GM23248 (cell line): Measurements from ENCODE around the gene AMBRA1. TPM values are rescaled to one million over a fixed set of nuclear protein-coding genes. Genes with fewer than 3 reads are reported as not detected.

Source experiments
- DNase-seq: peaks from one replicate; pipeline ENCODE4 v3.0.0-alpha.2; 2015
- H2AFZ ChIP-seq: fragments of 200-600 bp; sonication (generic); 2 replicates; pipeline ENCODE4 v1.6.1; 2016; ENCODE audit warnings: antibody characterized with exemption
- H3F3A ChIP-seq: fragments of 200-600 bp; sonication (generic); 2 replicates; pipeline ENCODE4 v1.6.1; 2016; ENCODE audit warnings: mild to moderate bottlenecking, antibody characterized with exemption, mixed run types; ENCODE audit not compliant: insufficient read depth
- H3K27ac ChIP-seq: fragments of 200-600 bp; sonication (generic); 2 replicates; pipeline ENCODE4 v1.5.1; 2016; ENCODE audit warnings: mild to moderate bottlenecking
- H3K27me3 ChIP-seq: fragments of 200-600 bp; sonication (generic); replicated peaks from 2 replicates; pipeline ENCODE4 v1.6.1; 2016; ENCODE audit warnings: mild to moderate bottlenecking; ENCODE audit not compliant: insufficient read depth
- H3K36me3 ChIP-seq: fragments of 200-600 bp; sonication (generic); 2 replicates; pipeline ENCODE4 v1.6.1; 2016; ENCODE audit warnings: low read depth, mild to moderate bottlenecking
- H3K4me1 ChIP-seq: fragments of 200-600 bp; sonication (generic); 2 replicates; pipeline ENCODE4 v1.6.1; 2016; ENCODE audit warnings: mild to moderate bottlenecking; ENCODE audit not compliant: insufficient read depth
- H3K4me2 ChIP-seq: fragments of 200-600 bp; sonication (generic); one replicate; pipeline ENCODE4 v1.6.1; 2016; ENCODE audit warnings: mild to moderate bottlenecking; ENCODE audit not compliant: unreplicated experiment
- H3K4me3 ChIP-seq: fragments of 200-600 bp; sonication (generic); 2 replicates; pipeline ENCODE4 v1.5.1; 2016; ENCODE audit warnings: mild to moderate bottlenecking
- H3K79me2 ChIP-seq: fragments of 200-600 bp; sonication (generic); 2 replicates; pipeline ENCODE4 v1.6.1; 2016; ENCODE audit warnings: mild to moderate bottlenecking; ENCODE audit not compliant: insufficient read depth
- H3K9ac ChIP-seq: fragments of 200-600 bp; sonication (generic); 2 replicates; pipeline ENCODE4 v1.6.1; 2016; ENCODE audit warnings: mild to moderate bottlenecking
- H3K9me2 ChIP-seq: fragments of 200-600 bp; sonication (generic); 2 replicates; pipeline ENCODE4 v1.6.1; 2016; ENCODE audit warnings: mixed run types, mild to moderate bottlenecking, moderate library complexity; ENCODE audit not compliant: insufficient read depth
- H3K9me3 ChIP-seq: fragments of 200-600 bp; sonication (generic); one replicate; pipeline ENCODE4 v1.6.1; 2017; ENCODE audit warnings: low read depth
- H4K20me1 ChIP-seq: fragments of 200-600 bp; sonication (generic); 2 replicates; pipeline ENCODE4 v1.6.0; 2016; ENCODE audit not compliant: insufficient read depth
- EZH2 ChIP-seq: fragments of 200-600 bp; sonication (generic); IDR thresholded peaks from 2 replicates; pipeline ENCODE4 v1.6.1; 2018; ENCODE audit warnings: antibody characterized with exemption, mild to moderate bottlenecking; ENCODE audit not compliant: insufficient read depth, poor library complexity, severe bottlenecking
- EZH2phosphoT487 ChIP-seq: fragments of 200-600 bp; sonication (generic); IDR thresholded peaks from 2 replicates; pipeline ENCODE4 v1.6.1; 2018; ENCODE audit warnings: antibody characterized with exemption, moderate library complexity, mild to moderate bottlenecking, low read depth; ENCODE audit not compliant: insufficient read depth
- WGBS, 2 experiments: methylation state at CpG; one replicate each; pipeline ENCODE4 v1.1.6; 2015 to 2017; ENCODE audit warnings: low lambda C conversion rate in 2 of 2, low coverage in 1 of 2; ENCODE audit errors: missing lambda C conversion rate in 2 of 2; 5-methylcytosine and 5-hydroxymethylcytosine counted together
- in situ Hi-C: fragments of 300-500 bp; cut with MboI; formaldehyde crosslinking; loops from 2 replicates; pipeline ENCODE4 v1.15.0; 2020
- polyA plus RNA-seq: library from polyadenylated mRNA; unstranded; fragments of >200 nt; fragmentation: Nextera tagmentation; extraction: Ambion mirVana; gene quantifications from 2 replicates; pipeline ENCODE4 v1.2.1, GENCODE V29; 2016
- total RNA-seq: library from RNA; depleted of rRNA; stranded (reverse); fragments of >200 nt; shearing (Covaris generic); gene quantifications from 2 replicates; pipeline ENCODE4 v1.2.3, GENCODE V29; 2014

AMBRA1 gene
- total and polyA plus RNA-seq, 2 experiments from 2014 or later = 5.0 to 46.0 TPM

- no peaks in the 10 kb centered on the region for H3K9me3 ChIP-seq
- H3K79me2 ChIP-seq = peaks cover 100% of the 10 kb centered on the region
- in situ Hi-C loops = loop anchor here (10.0 kb wide), 1 partner anchor 141 kb away; the partner anchor contains the start of gene CHRM4
- H3F3A ChIP-seq = no peaks in the 10 kb centered on the region
- DNase-seq = no peak
- H3K4me3 ChIP-seq = no peak overlapping the region
- TF ChIP-seq EZH2phosphoT487 (no peak), EZH2 (no peak)
- no peaks in the 10 kb centered on the region for H3K36me3 ChIP-seq
- no peak overlapping the region for H3K27ac ChIP-seq
- no peak overlapping the region for H3K9ac ChIP-seq
- no peaks in the 10 kb centered on the region for H3K9me2 ChIP-seq
- no peaks in the 10 kb centered on the region for H3K27me3 ChIP-seq
- no peaks in the 10 kb centered on the region for H3K4me1 ChIP-seq
- H4K20me1 ChIP-seq = peaks cover 14% of the 10 kb centered on the region; the same call in 1 of the 2 replicates
- 85 to 89% methylated on average over 4 of the region's 4 CpGs for WGBS, 2 experiments
- H2AFZ ChIP-seq = no peak overlapping the region
- H3K4me2 ChIP-seq = no peak overlapping the region
Observed at GRCh38 chr11:46535688-46536087, 58.1 kb downstream of the AMBRA1 start.

- DNase-seq = no peak
- H4K20me1 ChIP-seq = peaks cover 22% of the 10 kb centered on the region
- no peaks in the 10 kb centered on the region for H3K4me1 ChIP-seq
- no peak overlapping the region for H3K27ac ChIP-seq
- H3F3A ChIP-seq = no peaks in the 10 kb centered on the region
- WGBS, 2 experiments = 80 to 83% methylated on average over 5 of the region's 5 CpGs
- H3K9ac ChIP-seq = no peak overlapping the region
- H2AFZ ChIP-seq = no peak overlapping the region
- H3K9me2 ChIP-seq = no peaks in the 10 kb centered on the region
- H3K79me2 ChIP-seq = peaks cover 100% of the 10 kb centered on the region
- TF ChIP-seq EZH2phosphoT487 (no peak), EZH2 (no peak)
- in situ Hi-C loops = loop anchor here (10.0 kb wide), 1 partner anchor 140 kb away; the partner anchor contains the start of gene CHRM4
- H3K9me3 ChIP-seq = no peaks in the 10 kb centered on the region
- no peak overlapping the region for H3K4me2 ChIP-seq
- no peaks in the 10 kb centered on the region for H3K36me3 ChIP-seq
- H3K27me3 ChIP-seq = no peaks in the 10 kb centered on the region
- no peak overlapping the region for H3K4me3 ChIP-seq
Observed at GRCh38 chr11:46534711-46535110, 59.1 kb downstream of the AMBRA1 start.

- Histone ChIP-seq H3K9ac (no peak overlapping the region), H3K27me3 (no peaks in the 10 kb centered on the region), H3K27ac (no peak overlapping the region), H3K9me3 (no peaks in the 10 kb centered on the region), H3K36me3 (no peaks in the 10 kb centered on the region), H3K4me1 (no peaks in the 10 kb centered on the region), H2AFZ (no peak overlapping the region), H3K4me3 (no peak overlapping the region), H3K79me2 (peaks cover 100% of the 10 kb centered on the region), H3K4me2 (no peak overlapping the region), H3K9me2 (no peaks in the 10 kb centered on the region), H4K20me1 (peaks cover 24% of the 10 kb centered on the region), H3F3A (no peaks in the 10 kb centered on the region)
- DNase-seq = no peak
- in situ Hi-C loops = loop anchor here (10.0 kb wide), 1 partner anchor 139 kb away; the partner anchor contains the start of gene CHRM4
- TF ChIP-seq EZH2 (no peak), EZH2phosphoT487 (no peak)
- WGBS, 2 experiments = 87 to 89% methylated on average over 9 of the region's 9 CpGs
Observed at GRCh38 chr11:46533396-46534100, 60.3 kb downstream of the AMBRA1 start.

GRCh38 chr11:46529928-46530574, 63.8 kb downstream of the AMBRA1 start:
- Histone ChIP-seq H4K20me1 (peaks cover 20% of the 10 kb centered on the region), H3K79me2 (peaks cover 100% of the 10 kb centered on the region), H3K27me3 (no peaks in the 10 kb centered on the region), H3K9me3 (no peaks in the 10 kb centered on the region), H3K4me1 (no peaks in the 10 kb centered on the region), H3K9me2 (no peaks in the 10 kb centered on the region), H3F3A (no peaks in the 10 kb centered on the region), H3K27ac (no peak overlapping the region), H3K4me3 (no peak overlapping the region), H2AFZ (no peak overlapping the region), H3K4me2 (no peak overlapping the region), H3K36me3 (no peaks in the 10 kb centered on the region), H3K9ac (no peak overlapping the region)
- DNase-seq = no peak
- in situ Hi-C loops = loop anchor here (10.0 kb wide), 1 partner anchor 135 kb away; the partner anchor contains the start of gene CHRM4
- TF ChIP-seq EZH2 (no peak), EZH2phosphoT487 (no peak)
- 96 to 98% methylated on average over 6 of the region's 6 CpGs for WGBS, 2 experiments
